ENCODE data around the gene CD82.

- no peak for TF ChIP-seq CTCF (IDR thresholded peaks at IDR 0.05)
- TF ChIP-seq POLR2A (IDR thresholded peaks at IDR 0.05), result no peak
- TF ChIP-seq POLR2AphosphoS5 (IDR thresholded peaks at IDR 0.05), result no peak
Measured at GRCh38 chr11:44551456-44552139, 13.9 kb upstream of the CD82 start.

All from breast epithelium (tissue), 3 donors.